H9 (cell line): ENCODE results near the gene EPS8L1. TPM values are rescaled to one million over a fixed set of nuclear protein-coding genes. Genes with fewer than 3 reads are reported as not detected.

Experiments used
- DNase-seq: peaks from one replicate; pipeline ENCODE4 v3.0.0-alpha.2; 2017
- H2AFZ ChIP-seq: one replicate; pipeline ENCODE4 v1.6.1; 2013; ENCODE audit warnings: mild to moderate bottlenecking, low read length, control low read depth, moderate library complexity
- H2AK5ac ChIP-seq: 2 replicates; pipeline ENCODE4 v1.6.1; 2013; ENCODE audit warnings: low read length, control low read depth, mixed read lengths; ENCODE audit not compliant: insufficient read length
- H2BK120ac ChIP-seq: one replicate; pipeline ENCODE4 v1.6.1; 2013; ENCODE audit warnings: low read depth, mild to moderate bottlenecking, low read length, control low read depth, inconsistent platforms; ENCODE audit not compliant: poor library complexity, severe bottlenecking
- H2BK12ac ChIP-seq: 2 replicates; pipeline ENCODE4 v1.6.1; 2013; ENCODE audit warnings: low read length, control low read depth, mixed read lengths, low read depth; ENCODE audit not compliant: insufficient read length
- H2BK15ac ChIP-seq: 2 replicates; pipeline ENCODE4 v1.6.1; 2013; ENCODE audit warnings: low read depth, low read length, control low read depth
- H2BK20ac ChIP-seq: one replicate; pipeline ENCODE4 v1.6.1; 2013; ENCODE audit warnings: low read depth, mild to moderate bottlenecking, low read length, control low read depth, inconsistent platforms; ENCODE audit not compliant: poor library complexity, severe bottlenecking
- H2BK5ac ChIP-seq: 2 replicates; pipeline ENCODE4 v1.6.1; 2013; ENCODE audit warnings: low read length, control low read depth, mixed read lengths; ENCODE audit not compliant: insufficient read length
- H3K14ac ChIP-seq: 2 replicates; pipeline ENCODE4 v1.6.1; 2013; ENCODE audit warnings: low read length, control low read depth; ENCODE audit not compliant: insufficient read depth
- H3K18ac ChIP-seq: 2 replicates; pipeline ENCODE4 v1.6.1; 2013; ENCODE audit warnings: low read depth, mild to moderate bottlenecking, mixed read lengths, low read length, control low read depth; ENCODE audit not compliant: insufficient read length
- H3K23ac ChIP-seq: 2 replicates; pipeline ENCODE4 v1.6.1; 2013; ENCODE audit warnings: low read length, control low read depth, mixed read lengths, low read depth; ENCODE audit not compliant: insufficient read length
- H3K23me2 ChIP-seq: 2 replicates; pipeline ENCODE4 v1.6.1; 2013; ENCODE audit warnings: low read depth, mild to moderate bottlenecking, mixed read lengths, low read length, control low read depth; ENCODE audit not compliant: insufficient read length, poor library complexity, severe bottlenecking
- H3K27ac ChIP-seq: 2 replicates; pipeline ENCODE4 v1.5.1; 2013; ENCODE audit warnings: low read length, control low read depth, mixed read lengths, low read depth; ENCODE audit not compliant: insufficient read length
- H3K27me3 ChIP-seq: 2 replicates; pipeline ENCODE4 v1.6.1; 2013; ENCODE audit warnings: low read length, control low read depth, inconsistent platforms; ENCODE audit not compliant: insufficient read depth
- H3K4ac ChIP-seq: 2 replicates; pipeline ENCODE4 v1.6.1; 2013; ENCODE audit warnings: low read depth, mild to moderate bottlenecking, control low read depth, inconsistent platforms, low read length, moderate library complexity
- H3K4me1 ChIP-seq: 2 replicates; pipeline ENCODE4 v1.6.1; 2013; ENCODE audit warnings: low read length, control low read depth, inconsistent platforms; ENCODE audit not compliant: insufficient read depth
- H3K4me2 ChIP-seq: 2 replicates; pipeline ENCODE4 v1.6.1; 2013; ENCODE audit warnings: low read length, control low read depth, mixed read lengths; ENCODE audit not compliant: insufficient read length, insufficient read depth
- H3K56ac ChIP-seq: 2 replicates; pipeline ENCODE4 v1.6.1; 2013; ENCODE audit warnings: low read depth, mild to moderate bottlenecking, mixed read lengths, low read length, control low read depth; ENCODE audit not compliant: insufficient read length
- H3K79me1 ChIP-seq: 2 replicates; pipeline ENCODE4 v1.6.1; 2013; ENCODE audit warnings: low read depth, mild to moderate bottlenecking, moderate library complexity, low read length, control low read depth, inconsistent platforms; ENCODE audit not compliant: insufficient read depth, poor library complexity, severe bottlenecking
- H3K79me2 ChIP-seq: 2 replicates; pipeline ENCODE4 v1.6.1; 2013; ENCODE audit warnings: low read length, control low read depth, inconsistent platforms; ENCODE audit not compliant: insufficient read depth
- H3K9ac ChIP-seq: 2 replicates; pipeline ENCODE4 v1.6.1; 2013; ENCODE audit warnings: low read length, control low read depth, mixed read lengths; ENCODE audit not compliant: insufficient read length; ENCODE audit errors: extremely low read depth
- H3K9me3 ChIP-seq: one replicate; pipeline ENCODE4 v1.6.1; 2013; ENCODE audit warnings: low read depth, low read length, inconsistent platforms; ENCODE audit not compliant: control insufficient read depth
- H3T11ph ChIP-seq: one replicate; pipeline ENCODE4 v1.6.1; 2013; ENCODE audit warnings: mild to moderate bottlenecking, low read length, control low read depth, inconsistent platforms
- H4K20me1 ChIP-seq: one replicate; pipeline ENCODE4 v1.6.1; 2013; ENCODE audit not compliant: control insufficient read depth, insufficient read length, insufficient read depth
- H4K5ac ChIP-seq: 2 replicates; pipeline ENCODE4 v1.6.1; 2013; ENCODE audit warnings: low read depth, mild to moderate bottlenecking, mixed read lengths, low read length, control low read depth; ENCODE audit not compliant: insufficient read length
- H4K8ac ChIP-seq: replicated peaks from 2 replicates; pipeline ENCODE4 v1.6.1; 2013; ENCODE audit warnings: low read length, control low read depth, mixed read lengths, low read depth; ENCODE audit not compliant: insufficient read length
- H4K91ac ChIP-seq: 2 replicates; pipeline ENCODE4 v1.6.1; 2013; ENCODE audit warnings: low read depth, mild to moderate bottlenecking, moderate library complexity, mixed read lengths, low read length, control low read depth; ENCODE audit not compliant: insufficient read length
- H3K27ac Mint-ChIP-seq, 3 experiments: 2 replicates in 2 of 3; 3 replicates in 1 of 3; pipeline ENCODE4 v1.8.0; 2020 to 2021; ENCODE audit warnings: mixed read lengths in 3 of 3, mild to moderate bottlenecking in 1 of 3, moderate library complexity in 1 of 3
- H3K27me3 Mint-ChIP-seq: 2 replicates; pipeline ENCODE4 v1.8.0; 2021; ENCODE audit warnings: low read depth, mild to moderate bottlenecking, moderate library complexity, mixed read lengths
- H3K36me3 Mint-ChIP-seq, 3 experiments: 2 replicates in 2 of 3; 3 replicates in 1 of 3; pipeline ENCODE4 v1.8.0; 2020 to 2021; ENCODE audit warnings: low read depth in 3 of 3, mixed read lengths in 3 of 3; ENCODE audit not compliant: insufficient read depth in 1 of 3
- H3K4me1 Mint-ChIP-seq, 2 experiments: 2 replicates each; pipeline ENCODE4 v1.8.0; 2020; ENCODE audit warnings: mixed read lengths in 2 of 2
- H3K4me3 Mint-ChIP-seq, 2 experiments: 2 replicates in 1 of 2; 3 replicates in 1 of 2; pipeline ENCODE4 v1.8.0; 2020 to 2021; ENCODE audit warnings: mild to moderate bottlenecking in 2 of 2, mixed read lengths in 2 of 2, moderate library complexity in 1 of 2
- H3K9me3 Mint-ChIP-seq, 2 experiments: 2 replicates in 1 of 2; 3 replicates in 1 of 2; pipeline ENCODE4 v1.8.0; 2020; ENCODE audit warnings: mild to moderate bottlenecking in 2 of 2, mixed read lengths in 2 of 2, moderate library complexity in 1 of 2
- WGBS: extraction: QIAGEN DNeasy Blood & Tissue Kit; methylation state at CpG from one replicate; pipeline ENCODE4 v1.1.7; 2013; ENCODE audit warnings: missing lambda C conversion rate, low lambda C conversion rate, mixed read lengths; ENCODE audit not compliant: insufficient read length; ENCODE audit errors: extremely low coverage; 5-methylcytosine and 5-hydroxymethylcytosine counted together
- total RNA-seq: library from RNA; stranded (reverse); gene quantifications from 2 replicates; pipeline ENCODE4 v1.2.1, GENCODE V29; 2021
- TF ChIP-seq, protein P1 (sequence below): fragments of 200-600 bp; sonication (generic); conservative IDR thresholded peaks from 3 replicates; pipeline ENCODE4 v1.8.0; 2021; ENCODE audit warnings: antibody characterized with exemption, mild to moderate bottlenecking

EPS8L1 gene
- total RNA-seq, 1 experiment from 2014 or later = 24.0 TPM

DNA sequence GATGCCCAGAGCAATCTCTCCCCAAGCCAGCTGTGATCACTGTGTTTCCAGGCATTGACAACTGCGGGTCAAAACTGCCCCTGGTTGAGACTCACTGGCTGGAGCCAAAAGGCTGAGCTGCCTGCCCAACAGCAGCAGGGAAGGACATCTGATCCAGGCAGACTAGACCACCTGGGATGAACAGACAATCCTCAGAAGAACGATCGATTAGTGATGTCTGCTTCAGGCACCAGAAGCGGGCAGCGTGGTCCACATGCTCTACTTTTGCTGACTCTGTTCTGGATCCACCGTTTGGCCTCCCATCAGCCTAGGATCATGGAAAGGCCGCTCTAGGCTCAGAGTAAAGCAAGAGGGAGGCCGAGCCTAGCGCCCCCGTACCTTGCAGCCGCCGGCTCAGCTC, 27.7 kb upstream of the EPS8L1 start:
- Mint-ChIP-seq H3K36me3 (peaks cover 34 to 80% (median 49%) of the 10 kb centered on the region in 3 experiments), H3K27me3 (no peaks in the 10 kb centered on the region), H3K4me1 (no peaks in the 10 kb centered on the region), H3K4me3 (no peak overlapping the region), H3K27ac (no peak overlapping the region), H3K9me3 (no peaks in the 10 kb centered on the region)
- no peaks in the 10 kb centered on the region for H3K4me1 ChIP-seq
- H3K79me2 ChIP-seq = no peaks in the 10 kb centered on the region
- H4K20me1 ChIP-seq = no peaks in the 10 kb centered on the region
- H3K4ac ChIP-seq = no peak overlapping the region
- no peak overlapping the region for H3T11ph ChIP-seq
- no peak overlapping the region for H4K91ac ChIP-seq
- H2BK15ac ChIP-seq = no peak overlapping the region
- H2BK20ac ChIP-seq = no peak overlapping the region
- no CpG with 5 or more reads among the region's 12 CpGs for WGBS
- H2AFZ ChIP-seq = no peak overlapping the region
- no peak overlapping the region for H3K56ac ChIP-seq
- H4K5ac ChIP-seq = no peak overlapping the region
- no peaks in the 10 kb centered on the region for H3K9me3 ChIP-seq
- TF ChIP-seq, protein P1, sequence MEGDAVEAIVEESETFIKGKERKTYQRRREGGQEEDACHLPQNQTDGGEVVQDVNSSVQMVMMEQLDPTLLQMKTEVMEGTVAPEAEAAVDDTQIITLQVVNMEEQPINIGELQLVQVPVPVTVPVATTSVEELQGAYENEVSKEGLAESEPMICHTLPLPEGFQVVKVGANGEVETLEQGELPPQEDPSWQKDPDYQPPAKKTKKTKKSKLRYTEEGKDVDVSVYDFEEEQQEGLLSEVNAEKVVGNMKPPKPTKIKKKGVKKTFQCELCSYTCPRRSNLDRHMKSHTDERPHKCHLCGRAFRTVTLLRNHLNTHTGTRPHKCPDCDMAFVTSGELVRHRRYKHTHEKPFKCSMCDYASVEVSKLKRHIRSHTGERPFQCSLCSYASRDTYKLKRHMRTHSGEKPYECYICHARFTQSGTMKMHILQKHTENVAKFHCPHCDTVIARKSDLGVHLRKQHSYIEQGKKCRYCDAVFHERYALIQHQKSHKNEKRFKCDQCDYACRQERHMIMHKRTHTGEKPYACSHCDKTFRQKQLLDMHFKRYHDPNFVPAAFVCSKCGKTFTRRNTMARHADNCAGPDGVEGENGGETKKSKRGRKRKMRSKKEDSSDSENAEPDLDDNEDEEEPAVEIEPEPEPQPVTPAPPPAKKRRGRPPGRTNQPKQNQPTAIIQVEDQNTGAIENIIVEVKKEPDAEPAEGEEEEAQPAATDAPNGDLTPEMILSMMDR = no peak
- H3K79me1 ChIP-seq = no peaks in the 10 kb centered on the region
- no peak overlapping the region for H2AK5ac ChIP-seq
- H3K4me2 ChIP-seq = no peak overlapping the region
- no peaks in the 10 kb centered on the region for H3K27me3 ChIP-seq
- no peaks in the 10 kb centered on the region for H3K23me2 ChIP-seq
- H3K18ac ChIP-seq = no peak overlapping the region
- no peak overlapping the region for H3K14ac ChIP-seq
- H2BK12ac ChIP-seq = no peak overlapping the region
- H3K23ac ChIP-seq = no peak overlapping the region
- H3K27ac ChIP-seq = no peak overlapping the region
- DNase-seq = no peak
- H4K8ac ChIP-seq = no peak overlapping the region
- no peak overlapping the region for H3K9ac ChIP-seq
- H2BK120ac ChIP-seq = no peak overlapping the region
- no peak overlapping the region for H2BK5ac ChIP-seq
